OCI-LY3 (cell line): Measurements from ENCODE around the gene FMN1.

Source experiments
- H2AFZ ChIP-seq: fragments of 200-600, 300-600 bp; shearing (Covaris generic); 2 replicates; pipeline ENCODE4 v1.6.0; 2014; ENCODE audit warnings: antibody characterized with exemption, low read depth, low read length
- H3K27ac ChIP-seq: fragments of 200-600, 300-600 bp; sonication (generic); 2 replicates; pipeline ENCODE4 v1.5.1; 2014; ENCODE audit warnings: mild to moderate bottlenecking, low read length, moderate library complexity, mixed read lengths
- H3K27me3 ChIP-seq: fragments of 200-600, 300-600 bp; sonication (generic); 2 replicates; pipeline ENCODE4 v1.6.1; 2014; ENCODE audit warnings: low read depth, low read length, mixed read lengths
- H3K36me3 ChIP-seq: fragments of 200-600, 300-600 bp; sonication (generic); replicated peaks from 2 replicates; pipeline ENCODE3; 2014; ENCODE audit warnings: low read depth, low read length, mixed read lengths
- H3K4me1 ChIP-seq: fragments of 300-600, 200-600 bp; sonication (generic); 2 replicates; pipeline ENCODE4 v1.6.1; 2014; ENCODE audit warnings: low read length, mixed read lengths
- H3K4me2 ChIP-seq: fragments of 200-600, 300-600 bp; sonication (generic); 2 replicates; pipeline ENCODE4 v1.6.1; 2014; ENCODE audit warnings: low read length, mixed read lengths
- H3K4me3 ChIP-seq: fragments of 300-600, 200-600 bp; sonication (generic); 2 replicates; pipeline ENCODE4 v1.5.1; 2014; ENCODE audit warnings: antibody characterized with exemption, mild to moderate bottlenecking, low read length, moderate library complexity
- H3K79me2 ChIP-seq: fragments of 300-600, 200-600 bp; shearing (Covaris generic); 2 replicates; pipeline ENCODE4 v1.6.1; 2014; ENCODE audit warnings: mild to moderate bottlenecking, low read length, mixed read lengths
- H3K9ac ChIP-seq: fragments of 300-600, 200-600 bp; shearing (Covaris generic); 2 replicates; pipeline ENCODE4 v1.6.0; 2014; ENCODE audit warnings: mild to moderate bottlenecking, low read length, moderate library complexity
- H3K9me3 ChIP-seq: fragments of 200-600, 300-600 bp; shearing (Covaris generic); 2 replicates; pipeline ENCODE4 v1.6.1; 2014; ENCODE audit warnings: low read length, mixed read lengths; ENCODE audit not compliant: insufficient read depth
- H4K20me1 ChIP-seq: fragments of 200-600, 300-600 bp; sonication (generic); 2 replicates; pipeline ENCODE4 v1.6.1; 2016; ENCODE audit warnings: low read length, mixed read lengths; ENCODE audit not compliant: insufficient read depth
- CTCF ChIP-seq: fragments of 200-600, 300-600 bp; sonication (generic); IDR thresholded peaks from 2 replicates; pipeline ENCODE4 v1.5.1; 2014; ENCODE audit warnings: antibody characterized with exemption, low read length, low read depth
- EZH2phosphoT487 ChIP-seq: fragments of 200-600 bp; shearing (Covaris generic); IDR thresholded peaks from 2 replicates; pipeline ENCODE4 v1.6.1; 2018; ENCODE audit warnings: antibody characterized with exemption, mixed run types, low read depth

Gene FMN1

GRCh38 chr15:33218071-33218491 is 23.6 kb upstream of the FMN1 start:
- H3K4me2 ChIP-seq = no peak overlapping the region
- TF ChIP-seq EZH2phosphoT487 (no peak), CTCF (no peak)

GRCh38 chr15:33215941-33216872 is 21.7 kb upstream of the FMN1 start:
- TF ChIP-seq CTCF = peak; percentile 52
- TF ChIP-seq EZH2phosphoT487 = no peak
- H3K27me3 ChIP-seq = 0 out of 2 replicates have a peak, but pooled peaks cover 12% of the 10 kb centered on the region
- H3K79me2 ChIP-seq = no peaks in the 10 kb centered on the region
- no peak overlapping the region for H3K9ac ChIP-seq
- no peak overlapping the region for H3K4me2 ChIP-seq
- H3K4me1 ChIP-seq = no peaks in the 10 kb centered on the region; the same call in 1 of the 2 replicates
- H4K20me1 ChIP-seq = no peaks in the 10 kb centered on the region
- H3K27ac ChIP-seq = no peak overlapping the region
- no peak overlapping the region for H3K4me3 ChIP-seq
- no peaks in the 10 kb centered on the region for H3K36me3 ChIP-seq
- H2AFZ ChIP-seq = no peak overlapping the region
- no peaks in the 10 kb centered on the region for H3K9me3 ChIP-seq

More at GRCh38 chr15:33218071-33218491, 23.6 kb upstream of the FMN1 start:
- Histone ChIP-seq H3K36me3 (no peaks in the 10 kb centered on the region), H3K9me3 (no peaks in the 10 kb centered on the region), H3K4me1 (no peaks in the 10 kb centered on the region; the same call in 1 of the 2 replicates), H3K4me3 (no peak overlapping the region), H2AFZ (no peak overlapping the region), H4K20me1 (no peaks in the 10 kb centered on the region), H3K9ac (no peak overlapping the region), H3K27ac (no peak overlapping the region), H3K27me3 (peaks cover 15% of the 10 kb centered on the region; the same call in 1 of the 2 replicates), H3K79me2 (no peaks in the 10 kb centered on the region)

- no peak overlapping the region for H2AFZ ChIP-seq
- no peak for TF ChIP-seq CTCF
- TF ChIP-seq EZH2phosphoT487 = no peak
These were observed 16.8 kb upstream of the FMN1 start for GRCh38 chr15:33211176-33211808.

More at GRCh38 chr15:33211176-33211808, 16.8 kb upstream of the FMN1 start:
- no peak overlapping the region for H3K4me3 ChIP-seq
- no peaks in the 10 kb centered on the region for H3K9me3 ChIP-seq
- H3K4me1 ChIP-seq = peaks cover 9% of the 10 kb centered on the region
- H3K79me2 ChIP-seq = no peaks in the 10 kb centered on the region
- H3K27me3 ChIP-seq = 0 out of 2 replicates have a peak, but pooled peaks cover 8% of the 10 kb centered on the region
- no peak overlapping the region for H3K27ac ChIP-seq
- no peak overlapping the region for H3K4me2 ChIP-seq
- no peak overlapping the region for H3K9ac ChIP-seq
- peaks cover 3% of the 10 kb centered on the region for H3K36me3 ChIP-seq
- H4K20me1 ChIP-seq = no peaks in the 10 kb centered on the region
